Neuron (in vitro differentiated cells): ENCODE results near the gene RAB5B.
"Not testable (repeated sequence)": the region's sequence is repeated elsewhere in the genome, so short reads cannot be mapped to it uniquely, and the experiment has no call there.

Source experiments
- H2AFZ ChIP-seq: one replicate; pipeline ENCODE4 v1.6.1; 2013; ENCODE audit warnings: low read depth, mild to moderate bottlenecking, inconsistent platforms, low read length, moderate library complexity
- H3K27me3 ChIP-seq: one replicate; pipeline ENCODE4 v1.6.1; 2013; ENCODE audit warnings: low read length; ENCODE audit not compliant: insufficient read depth
- H3K36me3 ChIP-seq: one replicate; pipeline ENCODE4 v1.6.1; 2013; ENCODE audit warnings: low read length; ENCODE audit not compliant: insufficient read depth
- H3K4me1 ChIP-seq: one replicate; pipeline ENCODE4 v1.6.1; 2013; ENCODE audit warnings: low read length; ENCODE audit not compliant: insufficient read depth
- H3K4me3 ChIP-seq: 2 replicates; pipeline ENCODE4 v1.5.1; 2013; ENCODE audit warnings: mild to moderate bottlenecking, low read length, moderate library complexity
- H3K9me3 ChIP-seq: one replicate; pipeline ENCODE4 v1.6.1; 2013; ENCODE audit warnings: low read length

Gene RAB5B

DNA sequence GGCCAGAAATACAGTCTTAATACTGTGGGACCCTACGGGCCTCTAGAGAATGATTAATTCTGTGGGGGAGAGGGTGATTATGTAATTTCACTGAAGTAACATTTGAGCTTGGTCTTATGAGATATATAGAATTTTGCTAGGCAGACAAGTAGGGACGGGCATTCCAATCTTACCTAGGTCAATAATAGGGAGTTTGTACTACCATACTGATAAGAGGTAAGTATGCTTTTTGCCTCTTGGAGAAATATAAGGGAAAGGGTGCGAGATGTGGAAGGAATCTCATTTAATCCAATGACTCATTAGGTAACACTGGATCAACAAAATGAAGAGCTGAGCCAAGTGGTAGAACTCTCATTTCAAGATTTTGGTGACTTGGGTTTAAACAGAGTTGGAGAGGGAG is 5.2 kb downstream of the RAB5B start:
- no peaks in the 10 kb centered on the region for H3K27me3 ChIP-seq
- H3K36me3 ChIP-seq, result peaks cover 44% of the 10 kb centered on the region
- H3K4me1 ChIP-seq, result peaks cover 9% of the 10 kb centered on the region

DNA sequence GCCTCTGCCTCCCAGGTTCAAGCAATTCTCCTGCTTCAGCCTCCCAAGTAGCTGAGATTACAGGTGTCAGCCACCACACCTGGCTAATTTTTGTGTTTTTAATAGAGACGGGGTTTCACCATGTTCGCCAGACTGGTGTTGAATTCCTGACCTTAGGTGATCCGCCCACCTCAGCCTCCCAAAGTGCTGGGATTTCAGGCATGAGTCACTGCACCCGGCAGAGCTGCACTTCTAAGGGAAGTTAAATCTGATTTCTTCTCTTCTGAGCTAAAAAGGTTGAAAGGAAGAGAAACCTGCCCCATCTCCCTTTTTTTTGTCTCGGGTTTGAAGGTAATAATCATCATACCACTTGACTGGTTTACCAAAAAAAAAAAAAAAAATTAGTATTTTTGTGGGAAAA is 8.0 kb downstream of the RAB5B start:
- H3K4me3 ChIP-seq, H3K4me1 ChIP-seq: not testable (repeated sequence)

More for the DNA sequence above, 5.2 kb downstream of the RAB5B start:
- no peak overlapping the region for H3K4me3 ChIP-seq
- H3K9me3 ChIP-seq, result no peaks in the 10 kb centered on the region
- no peak overlapping the region for H2AFZ ChIP-seq

DNA sequence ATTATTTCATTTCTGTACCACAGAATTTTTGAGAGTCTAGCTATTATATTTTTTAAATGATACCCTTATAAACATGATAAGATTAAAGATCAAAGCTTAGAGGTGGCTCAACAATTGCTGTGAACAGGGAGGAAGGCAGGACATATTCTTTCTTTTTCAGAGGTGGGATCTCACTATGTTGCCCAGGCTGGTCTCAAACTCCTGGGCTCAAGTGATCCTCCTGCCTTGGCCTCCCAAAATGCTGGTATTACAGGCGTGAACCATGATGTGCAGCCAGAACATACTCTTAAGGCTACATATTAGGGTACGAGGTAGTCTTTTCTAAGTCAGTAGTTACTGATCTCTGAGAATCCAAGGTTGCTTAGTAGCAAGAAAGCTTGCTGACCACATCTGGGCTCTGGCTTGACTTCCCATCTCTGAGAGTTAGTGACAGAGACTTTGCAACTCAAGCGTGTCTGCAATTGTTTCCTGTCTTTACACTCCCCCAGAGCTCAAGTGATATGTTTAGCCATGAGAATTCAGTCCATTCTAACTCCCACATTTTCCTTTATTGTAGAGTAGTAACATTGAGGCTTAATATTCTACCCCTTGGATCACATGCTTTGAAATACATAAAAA is 8.6 kb downstream of the RAB5B start:
- H3K36me3 ChIP-seq, result peaks cover 60% of the 10 kb centered on the region
- no peaks in the 10 kb centered on the region for H3K27me3 ChIP-seq
- no peaks in the 10 kb centered on the region for H3K4me1 ChIP-seq
- no peaks in the 10 kb centered on the region for H3K9me3 ChIP-seq
- no peak overlapping the region for H3K4me3 ChIP-seq
- no peak overlapping the region for H2AFZ ChIP-seq

More for the DNA sequence above, 8.0 kb downstream of the RAB5B start:
- H3K36me3 ChIP-seq, result peaks cover 58% of the 10 kb centered on the region
- not testable (repeated sequence) for H3K9me3 ChIP-seq, H3K27me3 ChIP-seq, H2AFZ ChIP-seq

DNA sequence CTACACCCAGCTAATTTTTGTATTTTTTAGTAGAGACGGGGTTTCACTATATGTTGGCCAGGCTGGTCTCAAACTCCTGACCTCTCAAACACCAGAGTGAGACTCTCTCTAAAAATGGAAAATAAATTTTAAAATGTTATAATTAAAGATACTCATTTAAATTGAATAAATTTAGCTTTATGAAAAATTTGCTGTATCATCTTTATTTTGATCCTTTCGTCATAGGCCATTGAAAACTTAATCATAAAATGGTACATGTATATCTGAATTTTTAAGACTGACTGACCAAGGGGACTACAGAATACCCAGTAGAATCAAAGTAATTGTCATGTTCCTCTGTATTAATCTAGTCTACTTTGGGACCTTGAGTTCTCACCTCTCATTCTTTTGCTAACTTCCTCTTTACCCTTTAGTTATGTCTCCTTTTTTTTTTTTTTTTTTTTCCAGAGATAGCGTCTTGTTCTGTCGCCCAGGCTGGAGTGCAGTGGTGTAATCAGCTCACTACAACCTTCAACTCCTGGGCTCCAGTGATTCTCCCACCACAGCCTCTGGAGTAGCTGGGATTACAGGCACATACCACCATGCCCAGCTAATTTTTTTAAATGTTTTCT is 9.5 kb downstream of the RAB5B start:
- Histone ChIP-seq H2AFZ (no peak overlapping the region), H3K4me1 (no peaks in the 10 kb centered on the region), H3K9me3 (no peaks in the 10 kb centered on the region), H3K36me3 (peaks cover 60% of the 10 kb centered on the region), H3K27me3 (no peaks in the 10 kb centered on the region), H3K4me3 (no peak overlapping the region)

DNA sequence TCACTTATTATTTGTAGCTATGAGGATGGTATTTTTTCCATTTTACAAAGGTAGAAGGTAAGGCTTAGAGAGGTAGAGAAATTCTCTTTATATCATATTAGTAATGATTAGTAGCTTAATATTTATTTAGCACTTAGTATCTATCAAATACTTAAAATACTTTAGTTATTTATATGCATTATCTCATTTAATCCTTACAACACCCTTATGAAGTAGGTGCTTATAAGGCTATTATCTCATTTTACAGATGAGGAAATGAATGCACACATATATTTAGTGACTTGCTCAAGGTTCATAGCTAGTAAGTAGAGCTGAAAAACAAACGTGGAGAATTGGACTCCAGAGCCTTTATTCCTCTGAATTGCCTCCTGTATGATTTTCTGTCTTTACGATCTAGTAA is 11.0 kb downstream of the RAB5B start:
- Histone ChIP-seq H3K4me1 (no peaks in the 10 kb centered on the region), H2AFZ (no peak overlapping the region), H3K36me3 (peaks cover 66% of the 10 kb centered on the region), H3K27me3 (no peaks in the 10 kb centered on the region), H3K9me3 (no peaks in the 10 kb centered on the region), H3K4me3 (no peak overlapping the region)

DNA sequence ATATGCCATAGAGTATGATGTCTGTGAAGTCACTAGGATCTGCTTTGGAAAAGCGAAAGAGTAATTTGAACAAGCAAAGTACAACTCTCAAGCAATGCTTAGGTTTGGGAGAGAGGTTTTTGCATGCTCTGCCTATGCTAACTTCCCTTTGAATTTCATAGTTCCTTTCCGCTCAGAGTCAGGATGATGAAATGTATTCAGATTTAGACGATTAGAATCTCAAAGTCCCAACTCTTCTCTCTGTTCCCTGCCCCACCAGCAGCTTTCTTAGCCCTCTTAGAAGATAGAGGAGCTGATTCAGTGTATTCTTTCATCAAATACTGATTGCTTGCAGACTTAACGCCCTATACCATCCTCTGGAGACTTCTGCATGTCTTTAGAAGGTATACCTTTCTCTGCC is 11.5 kb downstream of the RAB5B start:
- Histone ChIP-seq H3K9me3 (no peaks in the 10 kb centered on the region), H3K4me3 (no peak overlapping the region), H3K4me1 (no peaks in the 10 kb centered on the region), H3K36me3 (peaks cover 65% of the 10 kb centered on the region), H2AFZ (no peak overlapping the region), H3K27me3 (no peaks in the 10 kb centered on the region)

DNA sequence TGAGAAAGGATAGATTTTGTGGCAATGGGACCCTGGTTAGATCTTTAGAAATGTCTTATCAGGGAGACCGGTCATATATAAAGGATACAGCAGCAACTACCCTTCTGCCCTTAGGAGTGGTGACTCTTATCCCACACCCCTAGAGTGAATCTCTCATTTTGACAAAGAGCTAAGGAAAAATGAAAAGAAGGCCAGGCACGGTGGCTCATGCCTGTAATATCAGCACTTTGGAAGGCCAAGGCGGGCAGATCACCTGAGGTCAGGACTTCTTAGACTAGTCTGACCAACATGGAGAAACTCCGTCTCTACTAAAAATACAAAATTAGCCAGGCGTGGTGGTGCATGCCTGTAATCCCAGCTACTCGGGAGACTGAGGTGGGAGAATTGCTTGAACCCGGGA is 12.1 kb downstream of the RAB5B start:
- H3K9me3 ChIP-seq, H3K27me3 ChIP-seq, H3K4me3 ChIP-seq, H2AFZ ChIP-seq, H3K4me1 ChIP-seq: not testable (repeated sequence)
- peaks cover 67% of the 10 kb centered on the region for H3K36me3 ChIP-seq

DNA sequence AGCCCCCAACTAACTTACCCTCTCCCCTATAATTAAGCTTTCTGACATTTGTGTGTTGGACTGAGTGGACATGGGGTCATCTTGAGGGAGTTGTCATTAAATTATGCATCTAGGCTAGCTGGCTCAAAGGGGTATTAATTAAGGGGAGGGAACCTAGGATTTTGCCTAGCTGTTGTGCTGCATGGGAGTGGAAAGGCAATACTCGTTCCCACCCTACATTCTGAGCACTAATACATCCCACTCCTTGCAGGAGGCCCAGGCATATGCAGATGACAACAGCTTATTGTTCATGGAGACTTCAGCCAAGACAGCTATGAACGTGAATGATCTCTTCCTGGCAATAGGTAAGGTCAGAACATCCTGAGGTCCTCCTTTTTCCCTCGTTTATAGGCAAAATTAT is 17.2 kb downstream of the RAB5B start:
- Histone ChIP-seq H3K9me3 (no peaks in the 10 kb centered on the region), H3K27me3 (no peaks in the 10 kb centered on the region), H3K4me1 (no peaks in the 10 kb centered on the region), H3K36me3 (peaks cover 67% of the 10 kb centered on the region), H3K4me3 (no peak overlapping the region), H2AFZ (no peak overlapping the region)

DNA sequence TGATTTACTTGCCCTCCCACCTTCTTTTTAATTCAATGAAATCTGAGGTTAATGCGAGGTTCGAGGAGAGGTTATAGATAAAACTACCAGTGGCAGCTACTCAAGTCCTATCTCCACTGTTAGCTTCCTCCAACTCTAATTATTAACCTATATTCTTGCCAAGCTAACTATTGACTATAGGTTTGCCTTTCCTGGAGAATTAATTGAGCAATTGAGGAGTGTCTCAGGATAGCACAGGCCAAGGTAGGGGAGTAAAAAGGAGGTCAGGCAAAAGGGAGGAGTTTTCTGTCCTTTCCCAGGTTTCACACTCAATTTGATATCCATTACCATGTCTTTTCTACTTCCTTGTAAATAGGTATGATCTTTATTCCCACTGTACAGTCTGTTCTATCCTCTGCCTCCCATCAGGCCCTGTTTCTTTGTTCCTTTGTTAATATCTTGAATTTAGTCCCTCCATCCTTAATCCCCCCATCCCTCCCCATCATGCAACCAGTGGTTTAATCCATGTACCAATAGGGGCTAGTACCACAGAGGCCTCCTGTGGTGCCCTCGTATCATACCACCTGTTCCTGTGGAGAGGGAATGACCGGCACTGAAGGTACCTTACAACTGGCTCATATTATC is 19.5 kb downstream of the RAB5B start:
- peaks cover 14% of the 10 kb centered on the region for H3K4me1 ChIP-seq
- H3K9me3 ChIP-seq, result no peaks in the 10 kb centered on the region
- H3K4me3 ChIP-seq, result no peak overlapping the region
- no peak overlapping the region for H2AFZ ChIP-seq
- no peaks in the 10 kb centered on the region for H3K27me3 ChIP-seq
- H3K36me3 ChIP-seq, result peaks cover 54% of the 10 kb centered on the region

DNA sequence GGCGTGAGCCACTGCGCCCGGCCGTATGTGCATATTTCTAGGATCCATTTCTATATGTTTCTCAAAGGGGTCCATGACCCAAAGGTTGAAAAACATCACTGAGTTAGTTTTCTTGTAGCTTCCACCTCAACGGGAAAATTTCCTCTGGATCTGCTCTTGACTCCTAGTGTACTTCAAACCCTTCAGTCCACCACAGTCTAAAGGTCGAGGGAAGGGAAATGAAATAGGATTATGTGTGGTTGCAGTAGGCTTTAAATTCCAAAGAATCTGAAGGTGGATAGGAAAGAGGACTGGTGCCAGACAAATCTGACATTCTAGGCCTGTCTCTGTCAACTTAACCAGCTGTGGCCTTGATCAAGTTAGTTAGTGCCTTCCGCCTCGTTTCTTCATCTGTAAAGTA is 21.5 kb downstream of the RAB5B start:
- Histone ChIP-seq H3K4me3 (no peak overlapping the region), H3K27me3 (no peaks in the 10 kb centered on the region), H3K4me1 (peaks cover 14% of the 10 kb centered on the region), H3K9me3 (no peaks in the 10 kb centered on the region), H3K36me3 (peaks cover 41% of the 10 kb centered on the region), H2AFZ (no peak overlapping the region)

DNA sequence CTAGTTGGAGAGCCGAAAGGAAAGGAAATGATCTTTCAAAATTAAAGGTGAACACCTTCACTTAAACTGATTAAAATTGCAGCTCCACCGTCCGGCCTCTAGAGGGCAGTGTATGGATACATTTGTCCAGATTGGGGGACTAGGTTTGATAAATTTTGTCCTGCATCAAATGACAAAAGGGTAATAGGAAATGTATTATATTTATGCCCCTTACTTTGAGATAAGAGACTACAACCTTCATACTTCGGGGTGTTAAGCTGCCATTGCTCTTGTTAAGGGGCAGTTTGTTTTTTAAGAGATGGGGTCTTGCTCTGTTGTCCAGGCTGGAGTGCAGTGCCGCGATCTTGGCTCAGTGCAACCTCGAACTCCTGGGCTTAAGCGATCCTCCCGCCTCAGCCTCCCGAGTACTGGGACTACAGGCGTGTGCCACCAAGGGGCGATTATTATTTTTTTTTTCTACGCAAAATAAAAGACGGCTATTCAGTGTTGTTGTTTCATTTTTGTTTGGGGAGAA is 22.4 kb downstream of the RAB5B start:
- Histone ChIP-seq H3K27me3 (no peaks in the 10 kb centered on the region), H2AFZ (no peak overlapping the region), H3K4me1 (peaks cover 14% of the 10 kb centered on the region), H3K9me3 (no peaks in the 10 kb centered on the region), H3K4me3 (peak overlapping the region; percentile 68), H3K36me3 (peaks cover 32% of the 10 kb centered on the region)

DNA sequence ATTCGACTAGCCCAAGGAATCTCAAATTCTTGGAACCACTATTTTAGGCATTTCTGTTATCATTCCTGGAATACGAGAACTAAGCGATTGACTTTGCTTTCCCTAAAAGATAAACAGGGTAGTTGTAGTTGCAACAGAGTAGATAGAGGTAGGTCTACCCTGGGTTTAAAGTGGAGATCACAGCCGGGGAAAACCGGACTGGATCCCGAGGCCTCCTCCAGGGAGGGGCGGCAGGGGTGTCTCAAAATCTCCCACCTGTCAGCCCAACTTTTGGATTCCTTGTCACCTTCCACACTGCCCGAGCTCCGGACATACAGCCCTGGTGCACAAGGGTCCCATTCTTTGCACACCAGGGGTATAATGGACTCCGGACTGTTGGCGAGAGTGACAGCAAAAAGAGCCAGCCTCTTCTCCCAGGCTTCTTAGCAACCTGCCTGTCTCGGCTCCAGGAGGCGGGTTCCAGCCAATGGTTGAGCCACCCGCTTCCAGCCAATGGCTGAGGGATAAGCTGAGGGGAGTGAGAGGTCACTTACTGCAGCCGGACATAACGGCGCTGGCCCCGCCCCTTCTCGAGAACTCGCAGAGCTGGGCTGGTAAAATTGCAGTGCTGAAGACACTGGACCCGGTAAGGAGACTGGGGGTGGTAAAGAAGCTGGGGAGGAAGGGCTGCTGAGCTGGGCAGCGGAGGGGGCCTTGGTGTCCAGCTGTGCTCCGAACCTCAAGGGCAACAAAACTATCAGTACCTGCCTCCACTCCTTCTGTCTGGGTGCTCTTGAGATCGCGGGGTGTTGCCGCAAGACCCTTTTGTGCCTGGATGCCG is 23.0 kb downstream of the RAB5B start, which contains the start of gene SUOX:
Gene SUOX, plus strand, starts transcription at position 562 of the 820 bp plus-strand sequence. CDS start 4,946 bp downstream, outside the sequence.
- peaks cover 14% of the 10 kb centered on the region for H3K4me1 ChIP-seq
- peak within 1 kb of the TSS; percentile 68 for H3K4me3 ChIP-seq
- H3K36me3 ChIP-seq, result peaks cover 31% of the 10 kb centered on the region
- H3K9me3 ChIP-seq, result no peaks in the 10 kb centered on the region
- peak within 1 kb of the TSS; percentile 14 for H2AFZ ChIP-seq
- no peaks in the 10 kb centered on the region for H3K27me3 ChIP-seq

DNA sequence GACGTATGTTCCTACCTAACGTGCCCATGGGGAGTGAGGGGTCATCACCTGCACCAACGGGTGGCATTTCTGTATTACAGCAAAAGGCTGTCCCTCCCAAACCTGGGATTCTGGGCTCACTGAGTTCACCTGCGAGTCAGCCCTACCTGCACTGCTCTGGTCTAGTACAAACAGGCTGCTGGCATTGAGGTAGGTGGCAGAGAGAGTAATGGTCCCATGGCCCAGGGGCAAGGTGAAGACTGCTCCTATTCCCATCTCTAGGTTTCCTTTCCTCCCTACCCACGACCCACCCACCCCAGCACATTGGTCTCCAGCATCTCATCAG is 23.6 kb downstream of the RAB5B start:
- Histone ChIP-seq H3K4me1 (peaks cover 14% of the 10 kb centered on the region), H3K27me3 (no peaks in the 10 kb centered on the region), H3K36me3 (peaks cover 29% of the 10 kb centered on the region), H2AFZ (no peak overlapping the region), H3K4me3 (peak overlapping the region; percentile 68), H3K9me3 (no peaks in the 10 kb centered on the region)
